Measurements from ENCODE around the gene ALS2. TPM values are rescaled to one million over a fixed set of nuclear protein-coding genes. Genes with fewer than 3 reads are reported as not detected.

Gene ALS2
- total RNA-seq, 3 donors from 2014 or later: 19.7 to 28.4 (median 19.7) TPM

GRCh38 chr2:201790989-201791388, 10.3 kb upstream of the ALS2 start:
- Histone ChIP-seq H3K27me3 (no peaks in the 10 kb centered on the region), H3K9me3 (no peaks in the 10 kb centered on the region), H3K4me3 (no peak overlapping the region), H3K27ac (no peak overlapping the region), H3K4me1 (no peaks in the 10 kb centered on the region), H3K36me3 (no peaks in the 10 kb centered on the region)
- no peak for DNase-seq (ENCODE audit: low spot score in 2 of 2)
- intact Hi-C loops (cut with DNase I; ENCODE audit: low total_unique reads): no loop called here
- TF ChIP-seq, protein P1, sequence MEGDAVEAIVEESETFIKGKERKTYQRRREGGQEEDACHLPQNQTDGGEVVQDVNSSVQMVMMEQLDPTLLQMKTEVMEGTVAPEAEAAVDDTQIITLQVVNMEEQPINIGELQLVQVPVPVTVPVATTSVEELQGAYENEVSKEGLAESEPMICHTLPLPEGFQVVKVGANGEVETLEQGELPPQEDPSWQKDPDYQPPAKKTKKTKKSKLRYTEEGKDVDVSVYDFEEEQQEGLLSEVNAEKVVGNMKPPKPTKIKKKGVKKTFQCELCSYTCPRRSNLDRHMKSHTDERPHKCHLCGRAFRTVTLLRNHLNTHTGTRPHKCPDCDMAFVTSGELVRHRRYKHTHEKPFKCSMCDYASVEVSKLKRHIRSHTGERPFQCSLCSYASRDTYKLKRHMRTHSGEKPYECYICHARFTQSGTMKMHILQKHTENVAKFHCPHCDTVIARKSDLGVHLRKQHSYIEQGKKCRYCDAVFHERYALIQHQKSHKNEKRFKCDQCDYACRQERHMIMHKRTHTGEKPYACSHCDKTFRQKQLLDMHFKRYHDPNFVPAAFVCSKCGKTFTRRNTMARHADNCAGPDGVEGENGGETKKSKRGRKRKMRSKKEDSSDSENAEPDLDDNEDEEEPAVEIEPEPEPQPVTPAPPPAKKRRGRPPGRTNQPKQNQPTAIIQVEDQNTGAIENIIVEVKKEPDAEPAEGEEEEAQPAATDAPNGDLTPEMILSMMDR (IDR thresholded peaks at IDR 0.05): no peak
- TF ChIP-seq POLR2AphosphoS5 (IDR thresholded peaks at IDR 0.05) (no peak), POLR2A (IDR thresholded peaks at IDR 0.05) (no peak)

DNA sequence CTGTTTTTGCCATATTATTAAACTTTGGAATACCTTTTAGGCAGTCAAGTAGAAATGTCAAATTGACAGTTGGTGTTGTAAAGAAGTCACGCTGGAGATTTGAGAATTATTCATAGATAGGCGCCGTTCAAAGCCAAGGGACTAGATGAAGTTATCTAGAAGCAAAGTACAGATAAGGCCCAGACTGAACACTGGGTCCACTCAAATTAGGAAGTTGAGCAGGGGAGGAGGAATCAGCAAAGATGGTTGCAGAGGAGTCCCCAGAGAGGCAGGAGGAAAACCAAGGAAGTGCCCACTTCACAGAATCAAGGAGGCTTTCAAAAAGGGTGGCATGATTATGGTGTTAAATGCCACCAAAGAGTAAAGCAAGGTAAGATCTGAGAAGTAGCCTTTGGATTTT, 9.6 kb upstream of the ALS2 start:
- TF ChIP-seq POLR2A (IDR thresholded peaks at IDR 0.05) (no peak), POLR2AphosphoS5 (IDR thresholded peaks at IDR 0.05) (no peak)
- TF ChIP-seq, protein P1 (IDR thresholded peaks at IDR 0.05): no peak
- no peak overlapping the region for H3K4me3 ChIP-seq
- H3K4me1 ChIP-seq: no peaks in the 10 kb centered on the region

GRCh38 chr2:201789395-201789794, 8.7 kb upstream of the ALS2 start:
- Histone ChIP-seq H3K9me3 (no peaks in the 10 kb centered on the region), H3K27me3 (no peaks in the 10 kb centered on the region), H3K27ac (no peak overlapping the region), H3K4me3 (no peak overlapping the region), H3K36me3 (no peaks in the 10 kb centered on the region), H3K4me1 (no peaks in the 10 kb centered on the region)
- DNase-seq (ENCODE audit: low spot score in 2 of 2): no peak
- TF ChIP-seq, protein P1 (IDR thresholded peaks at IDR 0.05): no peak
- TF ChIP-seq POLR2AphosphoS5 (IDR thresholded peaks at IDR 0.05) (no peak), POLR2A (IDR thresholded peaks at IDR 0.05) (no peak)
- intact Hi-C loops (cut with DNase I; ENCODE audit: low total_unique reads): no loop called here

More for the DNA sequence above, 9.6 kb upstream of the ALS2 start:
- no peaks in the 10 kb centered on the region for H3K36me3 ChIP-seq
- intact Hi-C loops (cut with DNase I; ENCODE audit: low total_unique reads): no loop called here
- H3K9me3 ChIP-seq: no peaks in the 10 kb centered on the region
- no peak overlapping the region for H3K27ac ChIP-seq
- no peaks in the 10 kb centered on the region for H3K27me3 ChIP-seq
- no peak for DNase-seq (ENCODE audit: low spot score in 2 of 2)

- no peak overlapping the region for H3K4me3 ChIP-seq
- intact Hi-C loops (cut with DNase I; ENCODE audit: low total_unique reads): no loop called here
- H3K9me3 ChIP-seq: no peaks in the 10 kb centered on the region
- no peaks in the 10 kb centered on the region for H3K36me3 ChIP-seq
- no peaks in the 10 kb centered on the region for H3K27me3 ChIP-seq
- TF ChIP-seq POLR2A (IDR thresholded peaks at IDR 0.05) (no peak), POLR2AphosphoS5 (IDR thresholded peaks at IDR 0.05) (no peak)
- TF ChIP-seq, protein P1 (IDR thresholded peaks at IDR 0.05): no peak
- no peaks in the 10 kb centered on the region for H3K4me1 ChIP-seq
- DNase-seq (ENCODE audit: low spot score in 2 of 2): no peak
- H3K27ac ChIP-seq: no peak overlapping the region
These were observed 7.6 kb upstream of the ALS2 start for GRCh38 chr2:201788371-201788770.

DNA sequence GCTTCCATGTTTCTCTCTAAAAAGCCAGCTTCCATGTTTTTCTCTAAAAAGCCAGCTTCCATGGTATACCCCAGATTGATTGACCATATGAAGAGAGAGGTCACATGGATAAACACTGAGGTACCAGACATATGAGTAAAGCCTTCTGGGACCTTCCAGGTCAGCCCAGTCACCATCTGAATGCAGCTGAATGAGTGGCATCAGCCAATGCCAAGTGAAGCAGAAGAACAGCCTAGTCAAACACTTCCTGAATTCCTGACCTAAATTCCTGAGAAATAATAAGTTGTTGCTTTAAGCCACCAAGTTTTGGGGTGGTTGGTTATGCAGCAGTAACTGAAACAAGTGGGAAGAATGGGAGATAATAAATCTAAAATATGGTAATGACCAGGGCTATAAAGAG, 5.7 kb upstream of the ALS2 start:
- intact Hi-C loops (cut with DNase I; ENCODE audit: low total_unique reads): no loop called here
- H3K27ac ChIP-seq: no peak overlapping the region
- DNase-seq (ENCODE audit: low spot score in 2 of 2): no peak
- no peak overlapping the region for H3K4me3 ChIP-seq
- H3K36me3 ChIP-seq: no peaks in the 10 kb centered on the region
- H3K27me3 ChIP-seq: no peaks in the 10 kb centered on the region
- TF ChIP-seq POLR2A (IDR thresholded peaks at IDR 0.05) (no peak), POLR2AphosphoS5 (IDR thresholded peaks at IDR 0.05) (no peak)
- TF ChIP-seq, protein P1 (IDR thresholded peaks at IDR 0.05): no peak
- no peaks in the 10 kb centered on the region for H3K9me3 ChIP-seq
- no peaks in the 10 kb centered on the region for H3K4me1 ChIP-seq

Measured in breast epithelium (tissue), 4 donors.